AG10803 (cell line): ENCODE data around the gene RGCC.

Experiments
- DNase-seq: peaks from one replicate; pipeline ENCODE4 v3.0.0; 2010; ENCODE audit warnings: low read depth
- H3K4me3 ChIP-seq: 2 replicates; pipeline ENCODE4 v1.5.1; 2011; ENCODE audit warnings: mild to moderate bottlenecking, low read length, control low read depth
- CTCF ChIP-seq: conservative IDR thresholded peaks from 2 replicates; pipeline ENCODE4 v1.5.1; 2011; ENCODE audit warnings: mild to moderate bottlenecking, low read length, control low read depth, inconsistent platforms

RGCC gene

GRCh38 chr13:41460074-41460465, 2.7 kb downstream of the RGCC start:
- DNase-seq, result no peak
- no peak for TF ChIP-seq CTCF
- peak overlapping the region; percentile 67 for H3K4me3 ChIP-seq

- TF ChIP-seq CTCF, result no peak
- DNase-seq, result no peak
- no peak overlapping the region for H3K4me3 ChIP-seq
Measured at GRCh38 chr13:41460930-41461329, 3.6 kb downstream of the RGCC start.

GRCh38 chr13:41461527-41462139, 4.3 kb downstream of the RGCC start:
- TF ChIP-seq CTCF, result no peak

GRCh38 chr13:41462427-41462826, 5.1 kb downstream of the RGCC start:
- no peak for TF ChIP-seq CTCF
- DNase-seq, result no peak
- no peak overlapping the region for H3K4me3 ChIP-seq

More at GRCh38 chr13:41461527-41462139, 4.3 kb downstream of the RGCC start:
- no peak overlapping the region for H3K4me3 ChIP-seq
- no peak for DNase-seq

- TF ChIP-seq CTCF, result no peak
- no peak overlapping the region for H3K4me3 ChIP-seq
- DNase-seq, result no peak
Measured at GRCh38 chr13:41463838-41464602, 6.7 kb downstream of the RGCC start.

GRCh38 chr13:41465241-41465847, 8.0 kb downstream of the RGCC start:
- DNase-seq, result peak; percentile 70
- H3K4me3 ChIP-seq, result no peak overlapping the region
- no peak for TF ChIP-seq CTCF
